Measurements from ENCODE around the gene MYBBP1A.

The MYBBP1A gene

DNA sequence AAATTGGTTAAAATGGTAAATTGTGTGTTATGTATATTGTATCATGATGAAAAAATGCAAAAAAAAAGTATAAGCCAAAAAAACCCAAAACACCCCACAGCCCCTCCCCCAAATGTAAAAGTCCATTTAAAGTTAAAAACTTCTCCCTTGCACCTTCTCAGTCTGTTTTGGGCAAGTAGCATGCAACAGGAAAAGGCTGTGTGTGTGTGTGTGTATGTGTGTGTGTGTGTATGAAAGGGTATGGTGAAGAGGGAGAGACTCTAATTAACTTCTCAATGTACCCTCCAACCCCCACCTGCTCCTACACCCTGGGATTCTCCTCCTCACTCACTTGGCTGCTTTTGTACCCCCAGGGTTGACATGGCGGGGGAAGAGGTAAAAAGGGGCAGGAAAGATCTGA, 14.4 kb upstream of the MYBBP1A start:
- DNase-seq: no peak

DNA sequence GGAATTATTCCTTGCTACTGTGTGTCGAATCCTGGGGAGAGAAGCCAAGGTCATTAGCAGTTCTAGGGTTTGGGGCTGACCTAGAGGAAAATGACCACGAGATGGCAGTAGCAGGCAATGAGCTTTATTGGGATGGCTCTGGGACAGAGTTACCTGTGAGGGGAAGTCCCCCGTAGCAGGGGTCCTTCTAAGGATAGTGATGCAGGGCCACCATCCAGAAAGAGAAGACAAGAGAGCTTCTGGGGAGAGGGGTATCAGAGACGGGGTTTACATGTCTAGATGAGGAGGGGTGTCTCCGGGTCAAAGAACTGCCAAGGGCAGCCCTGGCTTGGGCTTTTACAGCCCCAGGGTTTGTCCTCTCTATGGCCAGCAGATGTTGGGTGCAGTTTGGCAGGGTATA, 11.6 kb upstream of the MYBBP1A start:
- DNase-seq: peak; percentile 58 to 63

DNA sequence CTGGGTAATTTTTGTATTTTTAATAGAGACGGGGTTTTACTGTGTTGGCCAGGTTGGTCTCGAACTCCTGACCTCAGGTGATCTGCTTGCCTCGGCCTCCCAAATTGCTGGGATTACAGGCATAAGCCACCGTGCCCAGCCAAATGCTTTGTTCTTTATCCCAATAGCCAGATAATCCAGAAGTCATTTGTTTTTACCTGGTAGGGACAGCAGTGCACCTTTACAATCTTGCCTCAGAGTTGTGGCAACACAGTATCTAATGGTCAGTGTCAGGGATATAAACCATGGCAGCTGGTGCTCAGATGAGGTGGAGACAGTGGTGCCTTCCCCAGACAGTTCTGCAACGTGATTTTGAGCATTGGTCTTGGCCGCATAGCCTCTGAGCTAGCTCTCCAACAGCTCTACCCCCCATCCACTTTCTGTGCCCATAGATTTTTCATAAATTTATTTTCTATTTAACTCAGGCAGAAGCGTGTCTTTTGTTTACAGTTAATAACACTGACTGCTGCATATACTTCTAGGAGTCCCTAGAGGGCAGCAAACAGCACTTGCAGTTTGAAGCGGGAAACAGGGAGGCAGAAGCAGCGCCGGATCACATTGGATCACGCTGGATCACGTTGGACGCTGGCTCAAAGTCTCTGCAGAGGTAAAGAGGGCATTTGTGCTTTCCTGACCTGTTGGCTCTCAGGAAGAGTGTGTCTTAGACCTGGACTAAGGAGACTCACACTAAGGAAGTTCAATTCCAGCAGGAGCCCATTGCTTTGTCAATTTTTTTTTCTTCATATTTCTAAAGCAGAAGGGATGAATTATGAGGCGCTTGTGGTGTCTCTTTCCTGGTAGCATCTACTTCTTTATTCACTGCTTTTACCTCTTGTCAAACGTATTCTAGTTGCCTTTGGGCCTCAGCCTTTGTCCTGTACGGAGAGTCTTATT, 10.3 kb upstream of the MYBBP1A start:
- DNase-seq: peak; percentile 66 to 83

DNA sequence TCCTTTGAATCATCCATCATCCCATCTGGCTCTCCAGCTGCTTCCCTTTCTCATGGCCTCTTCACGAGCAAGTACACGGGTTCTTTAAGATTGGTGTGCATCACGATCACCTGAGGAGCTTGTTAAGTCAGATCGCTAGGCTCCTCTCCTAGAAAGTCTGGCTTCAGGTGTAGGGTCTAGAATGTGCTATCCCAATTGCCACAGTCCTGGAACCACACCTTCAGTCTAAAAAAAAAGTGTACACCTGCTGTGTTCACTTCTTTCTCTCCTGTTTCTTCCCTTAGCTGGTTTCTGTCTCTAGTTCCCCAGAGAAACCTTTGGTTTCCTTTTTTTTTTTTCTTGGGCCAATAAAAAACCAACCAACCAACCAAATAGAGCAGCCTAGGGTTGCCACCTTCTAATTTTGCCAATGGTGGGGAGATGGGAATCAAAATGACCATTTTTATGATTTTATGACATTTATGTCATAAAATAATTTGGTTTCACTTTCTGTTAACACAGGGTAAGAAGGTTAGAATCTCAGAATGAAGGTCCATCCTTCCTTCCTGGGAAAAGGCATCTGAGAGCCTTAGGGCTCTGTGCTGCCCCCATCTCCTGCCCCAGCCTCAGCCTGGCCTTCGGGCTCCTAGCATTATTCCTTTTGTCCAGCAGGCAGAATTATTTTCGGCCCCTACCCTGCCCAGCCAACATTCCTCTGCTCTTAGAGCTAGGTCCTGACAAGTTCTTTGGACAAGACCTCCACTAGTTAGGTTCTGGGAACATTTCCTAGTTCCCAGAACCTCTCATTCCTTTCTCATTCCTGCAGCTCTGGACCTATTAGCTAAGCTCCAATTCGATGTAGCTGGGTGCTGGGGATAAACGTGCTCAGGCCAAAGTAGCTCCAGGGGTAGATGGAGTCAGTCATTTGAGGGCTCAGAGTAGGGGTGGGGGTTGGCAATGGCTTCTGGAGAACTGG, 7.1 kb upstream of the MYBBP1A start:
- DNase-seq: no peak

DNA sequence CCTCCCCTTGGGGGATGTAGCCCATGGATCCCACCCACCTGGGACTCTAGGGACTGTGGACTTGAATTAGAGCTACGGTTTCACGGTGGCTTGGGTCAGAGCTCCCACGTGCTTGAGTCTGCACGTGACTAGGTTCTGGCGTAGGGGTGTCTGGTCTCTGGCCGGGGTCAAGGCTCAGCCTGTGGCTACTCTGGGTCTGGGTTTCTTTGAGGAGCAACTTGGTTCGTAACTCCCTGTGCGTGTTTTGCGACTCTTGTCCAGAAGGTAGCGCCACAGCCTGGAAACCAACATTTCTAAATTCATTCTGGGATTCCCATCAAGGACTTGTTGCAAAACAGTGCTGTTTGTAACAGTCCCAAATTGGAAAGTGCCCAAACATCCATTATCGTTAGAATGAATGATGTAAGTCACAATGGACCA, 5.7 kb upstream of the MYBBP1A start:
- DNase-seq: no peak

DNA sequence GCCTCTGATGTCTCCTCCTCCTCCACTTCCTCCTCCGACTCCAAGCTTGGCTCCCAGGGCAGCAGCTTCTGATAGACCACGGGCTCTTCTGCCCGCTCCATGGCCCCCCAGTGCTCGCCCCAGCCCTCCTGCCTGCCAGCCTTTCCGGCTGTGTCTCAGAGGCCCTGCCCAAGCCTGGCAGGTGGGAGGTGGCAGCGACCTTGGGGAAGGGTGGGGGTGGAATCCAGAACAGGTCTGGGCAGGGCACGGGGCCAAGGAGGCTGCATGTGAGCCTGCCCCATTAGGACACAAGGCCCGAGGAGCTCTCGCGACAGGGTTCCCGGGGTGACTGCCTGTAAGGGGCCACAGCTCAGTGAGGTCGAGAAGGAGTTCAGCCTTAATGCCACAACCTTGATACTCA, 5.2 kb upstream of the MYBBP1A start, which contains the start of gene GGT6:
GGT6 (minus strand) TSS at position 157 of the 400 bp plus-strand sequence; CDS start at position 101, 56 bp downstream.
- no peak for DNase-seq

DNA sequence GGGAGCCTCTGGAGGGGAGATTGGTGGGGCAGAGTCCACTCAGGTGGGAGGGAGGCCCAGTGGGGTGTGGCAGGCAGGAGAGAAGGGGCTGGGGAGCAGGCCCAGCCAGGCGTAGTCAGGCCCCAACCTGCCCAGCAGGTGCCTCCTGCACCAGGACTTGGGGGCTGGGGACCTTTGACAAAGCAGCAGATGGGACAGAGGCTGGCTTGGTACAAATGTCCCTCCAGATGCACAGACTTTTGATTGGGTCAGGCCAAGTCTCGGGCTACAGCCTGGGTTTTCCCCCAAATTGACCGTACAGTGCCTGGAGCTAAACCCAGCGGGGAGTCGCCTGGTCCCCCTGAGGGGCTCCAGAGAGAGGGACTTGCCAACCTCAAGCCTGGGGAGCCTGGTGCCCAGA, 4.8 kb upstream of the MYBBP1A start:
- DNase-seq: no peak

DNA sequence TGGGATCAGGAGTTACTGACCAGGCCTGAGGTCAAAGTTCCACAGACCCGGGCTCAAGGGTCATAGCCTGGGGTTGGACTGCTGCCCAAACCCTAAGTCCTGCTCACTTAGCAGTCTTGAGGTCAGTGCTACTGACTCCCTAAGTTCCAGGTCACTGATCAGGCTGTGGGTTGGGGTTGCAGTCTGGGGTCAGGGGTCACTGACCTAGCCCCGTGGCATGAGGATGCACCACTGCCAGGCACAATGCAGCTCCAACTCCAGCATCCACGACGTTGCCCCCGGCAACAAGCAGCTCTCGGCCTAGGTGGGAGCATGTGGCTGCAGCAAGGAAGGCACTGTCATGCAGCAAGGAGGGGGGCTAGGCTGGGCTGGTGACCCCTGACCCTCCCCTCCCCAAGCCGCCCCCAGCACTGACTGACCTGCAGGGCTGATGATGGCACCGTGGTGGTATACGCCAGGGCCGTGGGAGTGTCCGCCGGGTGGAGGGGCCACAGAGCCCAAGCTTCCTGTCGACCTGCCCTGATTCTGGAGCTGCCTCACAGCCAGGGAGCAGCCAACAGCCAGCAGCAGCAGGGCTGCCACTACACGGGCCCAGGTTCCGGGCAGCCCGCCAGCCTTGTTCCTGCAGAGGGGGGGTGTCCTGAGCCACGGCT, 4.1 kb upstream of the MYBBP1A start:
- no peak for DNase-seq

DNA sequence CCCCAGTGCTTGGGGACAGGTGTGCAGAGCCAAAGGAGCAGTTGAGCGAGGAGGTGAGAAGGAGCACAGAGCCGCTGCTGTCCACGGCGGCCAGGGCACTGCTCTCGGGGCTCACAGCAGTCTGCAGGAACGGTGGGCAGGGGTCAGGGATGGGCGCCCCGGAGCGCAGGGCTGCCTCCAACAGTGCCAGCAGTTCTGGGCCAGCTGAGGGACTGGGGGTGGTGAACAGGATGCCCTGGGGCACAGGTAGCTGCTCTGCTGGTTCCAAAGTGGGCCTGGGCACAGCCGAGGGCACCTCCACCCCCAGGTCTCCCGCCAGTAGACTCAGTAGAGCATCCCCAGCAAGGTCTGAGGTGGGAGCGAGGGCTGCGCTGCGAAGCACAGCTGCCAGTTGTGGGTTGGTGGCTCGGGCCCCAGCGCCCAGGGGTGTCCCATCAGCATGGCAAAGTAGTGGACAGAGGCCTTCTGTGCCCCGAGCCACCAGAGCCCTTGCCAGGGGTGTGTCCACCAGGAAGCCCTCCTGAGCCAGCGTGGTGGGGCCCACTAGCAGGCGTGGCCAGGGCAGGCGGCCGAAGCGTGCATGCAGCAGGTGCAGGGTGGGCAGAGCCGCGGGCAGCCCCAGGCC, 3.3 kb upstream of the MYBBP1A start:
- no peak for DNase-seq

DNA sequence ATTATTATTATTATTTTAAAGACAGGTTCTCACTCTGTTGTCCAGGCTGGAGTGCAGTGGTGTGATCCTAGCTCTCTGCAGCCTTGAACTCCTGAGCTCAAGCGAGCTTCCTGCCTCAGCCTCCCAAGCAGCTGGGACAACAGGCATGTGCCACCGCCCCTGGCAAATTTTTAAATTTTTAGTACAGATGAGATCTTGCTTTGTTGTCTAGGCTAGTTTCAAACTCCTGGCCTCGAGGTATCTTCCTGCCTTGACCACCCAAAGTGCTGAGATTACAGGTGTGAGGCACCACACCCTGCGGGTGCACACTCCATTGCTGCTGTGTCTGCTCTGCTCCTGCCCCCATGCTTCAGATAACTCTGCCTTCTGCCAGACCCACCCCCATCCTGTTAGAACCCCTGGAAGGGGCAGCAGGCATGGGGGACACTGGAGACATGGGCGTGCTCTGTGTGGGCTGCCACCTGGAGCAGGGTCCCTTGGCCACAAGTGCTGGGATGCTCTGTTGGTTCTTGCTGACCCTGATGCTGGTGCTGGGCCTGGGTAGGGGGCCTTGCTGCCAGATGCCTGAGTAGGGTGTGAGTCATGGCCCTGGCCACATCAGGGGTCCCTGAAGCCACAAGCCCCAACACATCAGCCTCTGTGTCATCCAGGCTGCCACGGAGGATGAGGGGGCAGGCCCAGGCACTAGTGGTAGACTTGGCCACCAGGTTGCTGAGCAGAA, 2.6 kb upstream of the MYBBP1A start:
- DNase-seq: no peak

DNA sequence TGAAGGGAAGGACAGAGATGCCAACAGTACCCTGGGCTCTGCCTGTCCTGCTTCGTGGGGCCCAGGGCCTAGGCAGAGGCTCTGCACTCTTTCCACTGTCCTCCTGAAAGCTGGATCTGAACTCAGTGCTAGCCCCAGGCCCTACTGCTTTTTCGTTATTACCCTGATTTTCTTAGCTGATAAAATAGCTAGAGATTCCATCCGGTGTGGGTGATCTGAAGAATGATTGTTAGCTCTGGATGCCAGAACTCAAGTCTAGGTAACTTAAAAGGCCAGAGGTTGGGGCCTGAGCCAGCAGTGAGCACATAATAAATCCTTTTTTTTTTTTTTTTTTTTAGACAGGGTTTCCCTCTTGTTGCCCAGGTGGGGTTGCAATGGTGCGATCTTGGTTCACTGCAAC, 1.8 kb upstream of the MYBBP1A start:
- DNase-seq: no peak

DNA sequence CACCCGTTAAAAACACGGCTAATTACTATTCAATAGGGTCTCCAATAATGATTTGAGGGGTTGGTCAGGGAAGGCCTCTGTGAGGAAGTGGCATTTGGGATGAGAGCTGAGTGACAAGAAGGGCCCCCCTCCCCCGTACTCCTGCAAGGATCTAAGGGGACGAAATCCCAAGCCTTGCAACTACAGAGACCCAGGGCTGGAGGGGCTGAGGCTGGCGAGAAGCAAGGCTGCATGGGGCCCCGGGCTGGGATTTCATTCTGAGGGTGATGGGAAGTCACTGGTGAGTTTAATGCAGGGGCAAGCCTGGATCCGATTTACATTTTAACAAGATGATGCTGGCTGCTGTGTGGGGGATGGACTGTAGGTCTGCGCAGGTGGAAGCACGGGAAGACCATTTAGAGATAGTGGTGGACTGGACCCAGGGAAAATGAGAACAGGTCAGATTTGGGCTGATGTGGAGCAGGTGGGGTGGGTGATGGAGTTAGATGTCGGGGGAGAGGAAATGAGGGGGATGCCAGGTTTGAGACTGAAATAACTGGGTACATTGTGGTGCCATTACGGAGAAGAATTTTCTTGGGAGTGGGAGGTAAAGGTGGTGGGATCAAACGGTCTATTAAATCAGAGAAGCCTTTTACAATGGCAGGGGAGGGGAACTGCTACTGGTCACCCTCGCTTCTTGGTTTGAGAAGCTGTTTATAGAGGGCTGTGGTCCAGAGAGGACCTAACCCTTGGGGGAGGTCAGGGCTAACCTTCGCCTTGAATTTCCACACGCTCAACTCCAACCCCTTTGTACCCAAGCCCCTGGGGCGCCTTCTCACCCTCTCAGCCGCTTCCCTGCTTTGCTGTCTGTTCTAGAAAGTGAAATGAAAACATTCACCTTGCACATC, 932 bp upstream of the MYBBP1A start:
- DNase-seq: no peak

DNA sequence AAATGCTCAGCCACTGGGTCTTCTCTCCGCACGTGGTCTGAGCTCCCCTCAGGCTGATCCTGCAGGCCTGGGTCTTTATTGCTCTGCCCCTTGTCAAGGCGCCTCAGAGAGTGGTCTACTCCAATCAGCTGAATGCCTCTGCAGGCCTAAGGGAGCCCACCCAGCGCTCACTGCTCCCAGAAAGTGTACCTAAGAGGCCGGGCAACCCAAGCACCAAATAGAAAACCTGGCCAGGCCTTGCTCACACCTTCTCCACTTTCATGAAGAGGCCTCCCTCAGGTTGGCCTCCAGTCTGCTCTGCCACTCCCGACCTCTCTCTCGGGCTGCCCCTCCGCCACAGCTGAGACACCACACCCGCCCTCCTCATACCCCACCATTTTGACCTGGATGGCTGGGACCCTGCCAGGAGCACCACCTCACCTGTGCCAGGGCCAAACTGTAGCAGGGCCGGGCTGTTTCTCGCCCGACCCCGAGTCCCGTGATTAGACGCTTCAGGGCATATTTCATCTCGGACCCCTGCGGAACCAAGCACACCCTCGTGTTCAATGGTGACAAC, 665 bp downstream of the MYBBP1A start:
- no peak for DNase-seq

DNA sequence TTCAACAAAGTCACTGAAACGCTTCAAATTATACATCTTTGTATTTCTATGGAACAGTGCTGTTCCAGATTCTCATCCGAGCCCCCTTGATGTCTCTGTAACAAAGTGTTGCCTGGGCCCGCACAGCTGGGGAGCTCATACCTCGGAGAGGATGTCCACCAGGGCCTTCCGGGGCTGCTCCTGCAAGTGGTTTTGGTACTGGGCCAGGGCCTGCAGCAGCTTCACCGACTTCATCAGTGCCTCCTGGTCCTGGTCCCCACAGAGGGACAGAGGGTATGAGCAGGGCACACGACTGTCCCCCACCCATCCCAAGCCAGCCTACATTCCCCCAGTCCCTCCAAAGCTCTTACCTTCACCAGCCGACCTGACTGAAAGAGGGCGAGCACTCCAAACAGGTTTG, 1.5 kb downstream of the MYBBP1A start:
- DNase-seq: no peak

DNA sequence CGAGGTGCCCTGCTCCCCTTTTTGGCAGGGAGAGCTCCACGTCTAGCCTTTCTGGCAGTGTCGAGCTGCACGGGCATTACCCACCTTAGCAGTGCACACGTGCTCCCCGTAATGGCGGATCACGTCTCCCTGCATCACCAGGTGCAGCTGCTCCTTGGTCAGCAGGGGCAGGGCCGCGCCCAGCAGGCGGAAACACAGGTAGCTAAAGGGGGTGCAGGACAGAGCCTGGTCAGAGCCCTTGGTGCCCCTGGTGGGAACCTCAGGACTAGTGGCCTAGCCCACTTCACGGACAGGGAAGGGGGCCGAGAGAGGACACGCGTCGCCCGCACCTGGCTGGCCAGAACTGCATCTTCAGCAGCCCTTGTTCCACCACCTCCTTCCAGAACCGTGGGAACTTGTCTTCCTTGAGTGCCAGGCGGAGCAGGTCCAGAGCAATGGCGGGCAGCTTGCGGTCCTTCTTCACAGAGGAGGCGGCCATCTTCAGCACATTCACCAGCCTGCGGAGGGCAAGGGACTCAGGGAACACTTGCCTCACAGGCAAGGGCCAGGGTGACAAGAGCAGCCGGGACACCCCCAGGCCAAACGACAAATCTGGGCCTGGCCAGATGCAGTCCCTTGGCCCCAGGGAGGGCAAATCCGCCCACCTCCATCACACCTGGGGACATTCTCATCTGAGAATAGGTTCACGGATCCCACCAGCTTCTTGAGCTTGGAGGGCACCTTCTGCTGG, 3.2 kb downstream of the MYBBP1A start:
- DNase-seq: no peak

DNA sequence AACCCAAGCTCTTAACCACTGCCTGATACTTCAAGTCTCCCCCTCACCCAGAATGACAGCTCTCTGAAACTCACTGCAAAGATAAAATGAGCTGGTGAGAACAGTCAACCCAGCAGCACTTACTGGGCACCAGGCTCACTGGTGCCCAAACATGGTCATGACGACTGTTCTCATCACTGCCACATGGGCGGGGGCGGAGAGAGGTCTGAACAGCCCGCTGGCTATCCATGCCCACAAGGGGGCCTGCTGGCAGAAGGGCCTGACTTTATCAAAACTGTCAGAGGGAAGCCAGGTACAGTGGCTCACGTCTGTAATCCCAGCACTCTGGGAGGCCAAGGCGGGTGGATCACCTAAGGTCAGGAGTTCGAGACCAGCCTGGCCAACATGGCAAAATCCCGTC, 4.0 kb downstream of the MYBBP1A start:
- no peak for DNase-seq

DNA sequence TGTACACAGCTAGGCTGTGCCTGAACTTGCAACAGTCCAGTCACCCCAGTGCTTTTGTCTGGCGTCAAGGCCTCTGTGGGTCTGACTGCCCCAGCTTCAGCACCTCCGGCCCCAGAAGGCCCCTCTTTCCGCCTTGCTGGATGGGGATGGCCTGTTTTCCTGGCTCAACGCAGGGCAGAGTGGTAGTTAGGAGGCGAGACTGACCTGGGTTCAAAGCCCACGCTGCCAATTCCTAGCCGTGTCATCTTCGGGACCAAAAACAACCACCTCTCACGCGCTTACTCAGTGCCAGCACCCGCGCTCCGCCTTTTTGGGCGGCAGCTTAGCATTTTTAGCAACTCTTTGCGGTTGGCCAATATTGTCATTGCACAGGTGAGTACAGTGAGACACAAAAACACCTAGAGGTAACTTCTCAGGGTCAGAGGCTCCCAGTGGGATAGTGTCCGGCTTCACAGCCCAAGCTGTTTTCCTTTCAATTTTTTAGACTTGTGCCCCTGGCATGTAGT, 4.6 kb downstream of the MYBBP1A start:
- DNase-seq: no peak

DNA sequence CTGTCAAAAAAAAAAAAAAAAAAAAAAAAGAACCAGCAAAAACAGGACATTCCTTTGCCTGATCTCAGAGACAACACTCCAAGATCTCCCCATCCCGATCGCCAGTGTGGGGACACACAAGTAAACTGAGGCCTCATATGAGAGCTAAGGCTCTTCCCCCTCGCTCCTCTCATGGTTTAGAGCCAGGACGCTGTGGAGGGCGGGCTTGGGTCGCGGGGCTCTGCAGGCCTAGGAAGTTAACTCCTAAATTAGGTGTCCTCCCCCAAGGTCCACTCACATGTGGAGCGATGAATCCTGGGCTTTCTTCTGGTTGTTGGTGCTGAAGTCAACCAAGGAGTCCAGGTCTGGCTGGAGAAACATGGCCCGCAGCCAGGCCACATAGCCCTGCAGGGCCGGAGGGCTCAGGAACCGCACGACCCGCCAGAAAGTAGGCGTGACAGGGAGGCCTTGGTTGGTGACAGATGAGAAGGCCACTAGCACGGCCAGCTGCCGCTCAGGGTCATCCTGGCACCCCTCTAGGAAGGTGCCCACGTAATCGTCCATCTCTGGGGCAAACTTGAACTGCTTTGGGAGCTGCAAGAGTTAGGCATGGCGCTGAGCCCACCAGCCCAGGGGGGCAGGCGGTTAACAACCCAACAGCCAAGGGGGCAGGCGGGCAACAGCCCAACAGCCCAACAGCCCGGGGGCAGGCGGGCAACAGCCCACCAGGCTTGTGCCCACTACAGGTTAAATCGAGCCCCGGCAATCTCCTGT, 5.2 kb downstream of the MYBBP1A start:
- DNase-seq: no peak
